Fibroblast of pulmonary artery (primary cell): Measurements from ENCODE around the gene RGS14.

ENCODE experiments used
- DNase-seq: peaks from one replicate; pipeline ENCODE4 v3.0.0-alpha.2; 2010; ENCODE audit warnings: low read depth
- H3K4me3 ChIP-seq: replicated peaks from 2 replicates; pipeline ENCODE4 v1.5.1; 2011; ENCODE audit warnings: low read depth, mild to moderate bottlenecking, control low read depth, low read length, moderate library complexity
- TF ChIP-seq, protein P1 (sequence below): IDR thresholded peaks from 2 replicates; pipeline ENCODE4 v1.5.1; 2011; ENCODE audit warnings: mild to moderate bottlenecking, control low read depth, low read length, inconsistent platforms; ENCODE audit errors: missing control alignments

The RGS14 gene

DNA sequence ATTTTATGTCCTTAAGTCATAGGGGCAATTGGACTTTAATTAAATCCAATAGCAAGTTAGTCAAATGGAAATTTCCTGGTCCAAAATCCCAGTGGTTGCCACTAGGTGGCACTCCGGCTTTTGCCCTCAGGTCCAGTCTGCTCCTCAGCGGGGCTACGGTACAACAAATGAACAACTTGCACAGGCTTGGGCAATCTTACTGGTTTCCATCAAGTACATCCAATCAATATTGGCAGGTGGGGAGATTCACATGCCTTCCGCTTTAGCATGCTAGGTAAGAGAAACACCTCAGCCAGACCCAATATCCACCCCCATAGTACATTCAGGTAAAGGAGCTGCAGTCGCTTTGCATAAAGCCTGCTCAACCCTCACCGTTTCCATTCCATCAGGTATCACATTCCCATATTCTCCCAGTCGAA, 39.8 kb upstream of the RGS14 start:
- H3K4me3 ChIP-seq, result no peak overlapping the region
- TF ChIP-seq, protein P1, sequence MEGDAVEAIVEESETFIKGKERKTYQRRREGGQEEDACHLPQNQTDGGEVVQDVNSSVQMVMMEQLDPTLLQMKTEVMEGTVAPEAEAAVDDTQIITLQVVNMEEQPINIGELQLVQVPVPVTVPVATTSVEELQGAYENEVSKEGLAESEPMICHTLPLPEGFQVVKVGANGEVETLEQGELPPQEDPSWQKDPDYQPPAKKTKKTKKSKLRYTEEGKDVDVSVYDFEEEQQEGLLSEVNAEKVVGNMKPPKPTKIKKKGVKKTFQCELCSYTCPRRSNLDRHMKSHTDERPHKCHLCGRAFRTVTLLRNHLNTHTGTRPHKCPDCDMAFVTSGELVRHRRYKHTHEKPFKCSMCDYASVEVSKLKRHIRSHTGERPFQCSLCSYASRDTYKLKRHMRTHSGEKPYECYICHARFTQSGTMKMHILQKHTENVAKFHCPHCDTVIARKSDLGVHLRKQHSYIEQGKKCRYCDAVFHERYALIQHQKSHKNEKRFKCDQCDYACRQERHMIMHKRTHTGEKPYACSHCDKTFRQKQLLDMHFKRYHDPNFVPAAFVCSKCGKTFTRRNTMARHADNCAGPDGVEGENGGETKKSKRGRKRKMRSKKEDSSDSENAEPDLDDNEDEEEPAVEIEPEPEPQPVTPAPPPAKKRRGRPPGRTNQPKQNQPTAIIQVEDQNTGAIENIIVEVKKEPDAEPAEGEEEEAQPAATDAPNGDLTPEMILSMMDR, result peak; percentile 94
- peak; percentile 88 for DNase-seq

DNA sequence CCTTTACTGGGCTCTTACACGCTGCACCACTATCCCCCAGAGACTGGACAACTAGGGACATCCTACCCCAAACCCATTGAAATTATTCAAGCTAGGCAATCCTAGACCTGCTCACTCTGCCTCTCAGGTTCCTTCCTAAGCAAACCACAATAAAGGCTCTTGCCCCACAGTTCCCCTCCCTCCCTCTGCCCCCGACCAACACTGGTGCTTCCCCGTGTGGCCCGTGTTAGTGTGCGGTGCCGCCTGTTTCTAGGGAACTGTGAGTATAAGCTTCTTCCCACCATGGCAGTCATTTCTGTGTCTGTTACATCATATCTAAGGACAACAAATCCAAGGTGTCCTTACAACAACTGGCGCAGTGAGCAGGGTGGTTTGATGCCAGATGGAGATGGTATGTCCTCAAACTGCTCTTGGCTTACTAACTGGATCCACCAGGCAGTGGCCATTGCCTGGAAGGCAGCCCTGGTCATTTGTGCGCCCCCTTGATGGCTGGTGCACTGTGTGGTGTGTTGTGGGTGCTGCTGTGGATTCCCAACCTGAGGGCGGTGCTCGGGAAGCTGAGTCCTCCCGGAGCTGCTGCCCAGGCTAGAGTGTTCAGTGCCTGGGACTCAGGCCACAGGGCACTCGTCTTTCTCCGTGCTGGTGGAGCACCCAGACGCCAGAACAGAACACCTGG, 37.7 kb upstream of the RGS14 start:
- DNase-seq, result no peak
- H3K4me3 ChIP-seq, result no peak overlapping the region
- TF ChIP-seq, protein P1, result no peak

DNA sequence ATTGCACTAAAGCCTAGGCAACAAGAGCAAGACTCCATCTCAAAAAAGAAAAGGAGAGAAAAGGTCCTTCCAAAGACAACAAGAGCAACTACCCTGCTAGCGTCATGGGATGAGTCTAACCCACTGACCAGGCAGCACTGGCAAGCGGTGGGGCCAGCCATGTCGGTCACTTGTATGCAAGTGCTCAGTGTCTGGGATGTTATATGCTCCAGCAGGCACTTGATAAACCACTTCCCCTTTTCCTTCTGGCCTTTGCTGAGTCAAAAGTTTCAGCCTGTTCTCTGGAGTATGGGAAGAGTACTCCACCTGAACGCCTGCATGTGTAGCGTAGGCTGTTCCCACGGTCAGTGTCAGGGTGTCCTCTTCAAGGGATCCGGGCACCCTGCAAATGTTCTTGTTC, 36.8 kb upstream of the RGS14 start:
- DNase-seq, result no peak
- no peak overlapping the region for H3K4me3 ChIP-seq
- TF ChIP-seq, protein P1, result no peak

DNA sequence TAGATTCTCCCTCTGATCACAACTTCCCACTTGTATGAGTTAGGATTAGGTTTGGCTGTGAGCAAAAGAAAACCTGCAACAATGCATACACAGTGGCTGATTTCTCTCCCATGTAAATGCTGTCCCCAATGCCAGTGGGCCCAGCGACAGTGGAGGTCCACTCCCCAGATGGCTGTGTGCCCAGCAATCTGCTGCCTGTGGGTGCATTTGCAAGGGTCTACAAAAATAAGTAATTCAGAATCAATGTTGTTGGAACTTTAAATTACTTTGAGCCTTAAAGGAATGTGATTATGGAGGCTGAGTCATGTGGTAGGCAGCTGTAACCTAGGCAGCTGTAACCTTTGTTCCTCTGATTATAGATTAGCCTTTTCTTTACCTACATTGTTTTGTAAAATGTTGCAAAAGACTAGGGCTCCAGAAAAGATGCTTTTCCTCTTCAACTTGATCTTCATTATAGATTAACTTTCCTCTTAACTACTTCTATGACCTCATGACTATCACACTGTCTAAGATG, 31.8 kb upstream of the RGS14 start:
- TF ChIP-seq, protein P1, result no peak
- no peak overlapping the region for H3K4me3 ChIP-seq
- no peak for DNase-seq

DNA sequence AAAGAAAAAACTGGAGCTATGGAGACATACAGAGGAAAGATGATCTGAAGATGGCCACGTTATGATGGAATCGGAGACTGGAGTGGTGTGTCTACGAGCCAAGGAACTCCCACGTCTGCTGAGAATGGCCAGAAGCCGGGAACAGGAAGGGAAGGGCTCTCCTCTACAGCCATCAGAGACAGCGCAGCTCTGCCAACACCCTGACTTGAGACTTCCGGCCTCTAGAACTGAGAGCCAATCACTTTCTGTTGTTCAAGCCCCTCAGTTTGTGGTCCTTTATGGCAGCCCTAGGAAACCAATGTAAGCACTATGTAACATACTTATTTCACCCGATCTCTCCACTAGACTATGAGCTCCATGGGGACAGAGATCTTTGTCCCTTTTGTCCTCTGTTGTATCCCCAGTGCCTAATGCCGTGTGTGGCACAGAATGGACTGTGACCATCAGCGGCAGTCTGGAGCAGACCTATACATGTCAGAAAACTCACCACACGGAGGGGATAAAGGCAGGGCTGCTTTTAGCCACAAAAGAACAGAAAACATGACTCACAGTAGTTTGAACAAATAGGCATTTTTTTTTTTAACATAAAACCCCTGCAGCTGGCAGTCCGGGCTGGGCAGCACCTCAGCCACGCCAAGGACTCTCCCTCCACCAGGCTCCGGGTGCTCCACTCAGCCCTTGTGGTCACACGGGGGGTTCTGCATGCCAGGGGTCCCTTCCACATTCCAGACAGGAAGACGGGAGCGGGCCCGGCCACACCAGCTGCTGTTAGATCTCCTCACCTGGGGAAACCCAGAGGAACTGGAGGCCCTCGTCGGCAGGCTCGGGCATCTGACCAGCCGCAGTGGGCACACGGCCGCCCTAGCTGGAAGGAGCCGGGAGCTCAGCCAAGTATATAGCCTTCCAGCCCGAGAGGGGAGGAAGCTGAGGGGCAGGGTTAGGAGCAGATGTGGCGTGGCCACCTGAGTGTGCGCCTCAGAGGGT, 29.9 kb upstream of the RGS14 start:
- peak; percentile 77 for DNase-seq
- TF ChIP-seq, protein P1, result no peak
- H3K4me3 ChIP-seq, result no peak overlapping the region

DNA sequence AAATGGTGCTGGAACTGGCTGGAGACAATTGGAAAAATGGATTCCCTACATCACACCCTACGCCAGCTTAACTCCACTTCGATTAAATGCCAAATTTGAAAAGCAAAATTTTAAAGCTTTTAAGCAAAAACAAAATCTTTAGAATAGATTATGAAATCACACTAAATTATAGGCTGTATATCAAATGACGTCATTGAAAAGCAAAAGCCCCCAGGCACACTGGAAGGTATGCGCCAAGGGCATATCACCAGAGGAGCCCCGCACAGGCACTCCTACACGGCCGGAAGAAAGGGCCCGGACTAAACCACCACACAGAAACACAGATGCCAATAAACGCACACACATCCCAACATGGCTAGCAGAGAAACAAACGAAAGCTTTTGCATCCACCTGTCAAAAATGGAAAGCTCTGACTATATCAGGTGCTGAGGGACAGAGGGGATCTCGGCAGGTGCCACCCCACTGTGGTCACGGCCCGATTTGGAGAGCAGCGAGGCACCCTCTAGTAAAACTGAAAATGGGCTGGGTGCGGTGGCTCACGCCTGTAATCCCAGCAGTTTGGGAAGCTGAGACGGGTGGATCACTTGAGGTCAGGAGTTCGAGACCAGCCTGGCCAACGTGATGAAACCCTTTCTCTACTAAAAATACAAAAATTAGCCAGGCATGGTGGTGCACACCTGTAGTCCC, 29.0 kb upstream of the RGS14 start:
- TF ChIP-seq, protein P1, result no peak
- H3K4me3 ChIP-seq, result no peak overlapping the region
- no peak for DNase-seq
